IPS-18c (cell line): Measurements from ENCODE around the gene PCDHB8.
"Not testable (repeated sequence)": the region's sequence is repeated elsewhere in the genome, so short reads cannot be mapped to it uniquely, and the experiment has no call there.

Source experiments
- H3K4me3 ChIP-seq: 2 replicates; pipeline ENCODE4 v1.7.0; 2013; ENCODE audit warnings: low read depth, mild to moderate bottlenecking, low read length, moderate library complexity; ENCODE audit not compliant: insufficient read depth
- H3K9me3 ChIP-seq: one replicate; pipeline ENCODE4 v1.6.1; 2013; ENCODE audit warnings: mild to moderate bottlenecking, low read length, moderate library complexity; ENCODE audit not compliant: control insufficient read depth, insufficient read depth

PCDHB8 gene

DNA sequence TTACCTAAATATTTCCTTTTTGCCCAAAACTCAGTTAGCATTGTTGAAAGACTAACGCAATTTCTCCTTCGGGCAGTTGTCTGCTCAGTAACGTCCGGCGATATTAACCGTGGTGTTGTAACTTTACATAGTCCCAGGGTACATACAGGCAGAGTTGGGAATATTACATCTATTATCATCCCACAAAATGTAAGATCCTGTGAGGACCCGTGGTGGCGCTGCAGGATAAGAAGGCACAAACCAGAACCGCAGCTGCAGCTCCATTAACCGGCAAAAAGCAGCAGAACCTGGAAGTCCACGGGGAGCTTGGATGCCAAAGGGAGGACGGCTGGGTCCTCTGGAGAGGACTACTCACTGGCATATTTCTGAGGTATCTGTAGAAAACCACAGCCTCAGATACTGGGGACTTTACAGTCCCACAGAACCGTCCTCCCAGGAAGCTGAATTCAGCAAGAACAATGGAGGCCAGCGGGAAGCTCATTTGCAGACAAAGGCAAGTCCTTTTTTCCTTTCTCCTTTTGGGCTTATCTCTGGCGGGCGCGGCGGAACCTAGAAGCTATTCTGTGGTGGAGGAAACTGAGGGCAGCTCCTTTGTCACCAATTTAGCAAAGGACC, at the start of gene PCDHB8:
PCDHB8 (plus strand) TSS at position 214 of the 615 bp plus-strand sequence; CDS start at position 459, 245 bp downstream.
- H3K9me3 ChIP-seq, H3K4me3 ChIP-seq: not testable (repeated sequence)

GRCh38 chr5:141135030-141135717, 42.4 kb upstream of the PCDHB8 start, which contains the start of gene PCDHB5:
Gene PCDHB5, plus strand, starts transcription at chr5:141135206. Its CDS starts 229 bp downstream, at chr5:141135435.
- H3K9me3 ChIP-seq = peaks cover 7% of the 10 kb centered on the region
- peak within 1 kb of the TSS; percentile 32; the same call in 1 of the 2 replicates for H3K4me3 ChIP-seq

- H3K4me3 ChIP-seq = peak overlapping the region; percentile 32; the same call in 1 of the 2 replicates
- peaks cover 7% of the 10 kb centered on the region for H3K9me3 ChIP-seq
Measured at GRCh38 chr5:141135718-141136266, 41.8 kb upstream of the PCDHB8 start.

GRCh38 chr5:141137346-141137745, 40.2 kb upstream of the PCDHB8 start:
- H3K9me3 ChIP-seq = not testable (repeated sequence)

GRCh38 chr5:141149812-141150211, 27.8 kb upstream of the PCDHB8 start, which contains the start of gene PCDHB6:
Gene PCDHB6, plus strand, starts transcription at chr5:141150057. Its CDS starts 201 bp downstream, at chr5:141150258.
- Histone ChIP-seq H3K4me3 (no peak within 1 kb of the TSS), H3K9me3 (peaks cover 2% of the 10 kb centered on the region)

More at GRCh38 chr5:141137346-141137745, 40.2 kb upstream of the PCDHB8 start:
- not testable (repeated sequence) for H3K4me3 ChIP-seq

DNA sequence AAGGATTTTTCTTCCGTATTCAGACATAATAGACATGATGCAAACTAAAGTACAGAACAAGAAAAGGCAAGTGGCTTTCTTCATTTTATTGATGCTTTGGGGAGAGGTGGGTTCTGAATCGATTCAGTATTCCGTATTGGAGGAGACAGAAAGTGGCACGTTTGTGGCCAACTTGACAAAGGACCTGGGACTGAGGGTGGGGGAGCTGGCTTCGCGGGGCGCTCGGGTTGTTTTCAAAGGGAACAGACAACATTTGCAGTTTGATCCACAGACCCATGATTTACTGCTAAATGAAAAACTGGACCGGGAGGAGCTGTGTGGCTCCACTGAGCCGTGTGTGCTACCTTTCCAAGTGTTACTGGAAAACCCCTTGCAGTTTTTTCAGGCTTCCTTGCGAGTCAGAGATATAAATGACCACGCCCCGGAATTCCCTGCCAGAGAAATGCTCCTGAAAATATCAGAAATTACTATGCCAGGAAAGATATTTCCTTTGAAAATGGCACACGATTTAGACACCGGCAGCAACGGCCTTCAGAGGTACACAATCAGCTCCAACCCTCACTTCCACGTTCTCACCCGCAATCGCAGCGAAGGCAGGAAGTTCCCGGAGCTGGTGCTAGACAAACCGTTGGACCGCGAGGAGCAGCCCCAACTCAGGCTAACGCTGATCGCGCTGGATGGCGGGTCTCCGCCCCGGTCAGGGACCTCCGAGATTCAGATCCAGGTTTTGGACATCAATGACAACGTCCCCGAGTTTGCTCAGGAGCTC, 27.2 kb upstream of the PCDHB8 start:
- H3K4me3 ChIP-seq = no peak overlapping the region

DNA sequence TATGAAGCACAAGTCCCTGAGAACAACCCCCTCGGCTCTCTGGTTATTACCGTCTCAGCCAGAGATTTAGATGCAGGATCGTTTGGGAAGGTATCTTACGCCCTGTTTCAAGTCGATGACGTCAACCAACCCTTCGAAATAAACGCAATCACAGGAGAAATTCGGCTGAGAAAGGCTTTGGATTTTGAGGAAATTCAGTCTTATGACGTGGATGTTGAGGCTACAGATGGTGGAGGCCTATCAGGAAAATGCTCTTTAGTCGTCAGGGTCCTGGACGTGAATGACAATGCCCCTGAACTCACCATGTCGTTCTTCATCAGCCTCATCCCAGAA, 26.6 kb upstream of the PCDHB8 start:
- Histone ChIP-seq H3K4me3 (no peak overlapping the region), H3K9me3 (peaks cover 2% of the 10 kb centered on the region)

More for the DNA sequence above, 27.2 kb upstream of the PCDHB8 start:
- H3K9me3 ChIP-seq = peaks cover 2% of the 10 kb centered on the region

DNA sequence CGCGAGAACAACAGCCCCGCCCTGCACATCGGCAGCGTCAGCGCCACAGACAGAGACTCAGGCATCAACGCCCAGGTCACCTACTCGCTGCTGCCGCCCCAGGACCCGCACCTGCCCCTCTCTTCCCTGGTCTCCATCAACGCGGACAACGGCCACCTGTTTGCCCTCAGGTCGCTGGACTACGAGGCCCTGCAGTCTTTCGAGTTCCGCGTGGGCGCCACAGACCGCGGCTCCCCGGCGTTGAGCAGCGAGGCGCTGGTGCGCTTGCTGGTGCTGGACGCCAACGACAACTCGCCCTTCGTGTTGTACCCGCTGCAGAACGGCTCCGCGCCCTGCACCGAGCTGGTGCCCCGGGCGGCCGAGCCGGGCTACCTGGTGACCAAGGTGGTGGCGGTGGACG, 26.0 kb upstream of the PCDHB8 start:
- not testable (repeated sequence) for H3K4me3 ChIP-seq, H3K9me3 ChIP-seq

- H3K9me3 ChIP-seq, H3K4me3 ChIP-seq: not testable (repeated sequence)
Measured at GRCh38 chr5:141152096-141152495, 25.5 kb upstream of the PCDHB8 start.

GRCh38 chr5:141155540-141156374, 21.8 kb upstream of the PCDHB8 start:
- Histone ChIP-seq H3K9me3 (no peaks in the 10 kb centered on the region), H3K4me3 (no peak overlapping the region; the same call in 1 of the 2 replicates)

- not testable (repeated sequence) for H3K9me3 ChIP-seq, H3K4me3 ChIP-seq
Measured at GRCh38 chr5:141157356-141157755, 20.2 kb upstream of the PCDHB8 start.

GRCh38 chr5:141157901-141158300, 19.7 kb upstream of the PCDHB8 start:
- not testable (repeated sequence) for H3K4me3 ChIP-seq, H3K9me3 ChIP-seq

- Histone ChIP-seq H3K4me3 (no peak within 1 kb of the TSS), H3K9me3 (peaks cover 7% of the 10 kb centered on the region)
Measured at GRCh38 chr5:141172381-141173204, 5.0 kb upstream of the PCDHB8 start, which contains the start of gene PCDHB7. Gene PCDHB7, plus strand, starts transcription at chr5:141172644. Its CDS starts 192 bp downstream, at chr5:141172836.

GRCh38 chr5:141174291-141175104, 3.1 kb upstream of the PCDHB8 start:
- H3K9me3 ChIP-seq, H3K4me3 ChIP-seq: not testable (repeated sequence)

GRCh38 chr5:141175933-141176332, 1.7 kb upstream of the PCDHB8 start:
- H3K9me3 ChIP-seq = peaks cover 7% of the 10 kb centered on the region
- H3K4me3 ChIP-seq = no peak overlapping the region
